OCI-LY7 (cell line): ENCODE results near the gene HMCN1. TPM values are rescaled to one million over a fixed set of nuclear protein-coding genes. Genes with fewer than 3 reads are reported as not detected.

Source experiments
- BruUV-seq: library from RNA; stranded (reverse); fragments of 400-500 nt; replicated peaks from 2 replicates; lab custom pipeline; 2021; lab: Mats Ljungman, UMichigan
- CTCF ChIA-PET: fragments of 300-600 bp; sonication (Branson Sonifier 250); formaldehyde crosslinking; loops from one replicate; lab custom pipeline; 2022; ENCODE audit warnings: antibody characterized with exemption; ENCODE audit not compliant: unreplicated experiment; lab: Charles Lee
- POLR2A ChIA-PET: fragments of 300-600 bp; sonication (Branson Sonifier 250); formaldehyde crosslinking; loops from one replicate; lab custom pipeline; 2022; ENCODE audit warnings: antibody characterized with exemption; lab: Charles Lee
- DNase-seq: peaks from one replicate; pipeline ENCODE4 v3.0.0-alpha.2; 2015; ENCODE audit warnings: low spot score
- H2AFZ ChIP-seq: fragments of 200-600 bp; sonication (generic), shearing (Covaris generic); 2 replicates; pipeline ENCODE4 v1.6.1; 2014; ENCODE audit warnings: mild to moderate bottlenecking, antibody characterized with exemption, low read length, moderate library complexity
- H3K27ac ChIP-seq: fragments of 200-600 bp; sonication (generic); 2 replicates; pipeline ENCODE4 v1.5.1; 2014; ENCODE audit warnings: mixed run types, low read depth, mild to moderate bottlenecking, moderate library complexity, low read length, inconsistent platforms; ENCODE audit not compliant: poor library complexity, severe bottlenecking
- H3K36me3 ChIP-seq: fragments of 200-600 bp; sonication (generic); 2 replicates; pipeline ENCODE4 v1.6.1; 2014; ENCODE audit warnings: mild to moderate bottlenecking, antibody characterized with exemption, low read length, moderate library complexity, mixed read lengths; ENCODE audit not compliant: insufficient read depth
- H3K4me1 ChIP-seq: fragments of 200-600 bp; sonication (generic); 2 replicates; pipeline ENCODE4 v1.5.1; 2014; ENCODE audit warnings: mild to moderate bottlenecking, low read length; ENCODE audit not compliant: insufficient read depth, poor library complexity, severe bottlenecking
- H3K4me2 ChIP-seq: fragments of 200-600 bp; sonication (generic); 2 replicates; pipeline ENCODE4 v1.6.1; 2014; ENCODE audit warnings: mild to moderate bottlenecking, low read length
- H3K4me3 ChIP-seq: fragments of 200-600 bp; sonication (generic); 2 replicates; pipeline ENCODE4 v1.5.1; 2014; ENCODE audit warnings: mild to moderate bottlenecking, low read depth, low read length; ENCODE audit not compliant: poor library complexity, severe bottlenecking
- H3K79me2 ChIP-seq: fragments of 200-600 bp; sonication (generic); 2 replicates; pipeline ENCODE4 v1.6.1; 2016; ENCODE audit warnings: low read depth, mild to moderate bottlenecking, low read length, moderate library complexity, mixed read lengths; ENCODE audit not compliant: insufficient read depth
- H3K9me2 ChIP-seq: fragments of 200-600 bp; sonication (generic); 2 replicates; pipeline ENCODE4 v1.6.1; 2016; ENCODE audit warnings: mild to moderate bottlenecking, low read length, mixed read lengths; ENCODE audit not compliant: insufficient read depth
- H3K9me3 ChIP-seq: fragments of 200-600 bp; sonication (generic); 2 replicates; pipeline ENCODE4 v1.6.1; 2014; ENCODE audit warnings: mild to moderate bottlenecking, mixed run types, low read length, mixed read lengths
- H4K20me1 ChIP-seq: fragments of 200-600 bp; sonication (generic); 2 replicates; pipeline ENCODE4 v1.6.1; 2014; ENCODE audit warnings: mild to moderate bottlenecking, antibody characterized with exemption, low read length, moderate library complexity, mixed read lengths; ENCODE audit not compliant: insufficient read depth
- EZH2phosphoT487 ChIP-seq: fragments of 200-600 bp; sonication (generic); IDR thresholded peaks from 2 replicates; pipeline ENCODE4 v1.6.1; 2018; ENCODE audit warnings: low read depth, borderline replicate concordance, mild to moderate bottlenecking, mixed run types, antibody characterized with exemption, low read length, moderate library complexity, mixed read lengths
- intact Hi-C: fragments of 100-400 bp; cut with micrococcal nuclease; formaldehyde crosslinking; loops from one replicate; pipeline ENCODE4 v1.10.0; 2022; ENCODE audit not compliant: unreplicated experiment
- total RNA-seq, 2 experiments: library from RNA; depleted of rRNA in 1 of 2; stranded (reverse); fragments of >200 nt in 1 of 2; shearing (Covaris generic) in 1 of 2; gene quantifications; 2 replicates each; pipeline ENCODE4 v1.2.3, GENCODE V29; 2014 to 2022
- TF ChIP-seq, protein P1 (sequence below): fragments of 200-600 bp; sonication (generic); conservative IDR thresholded peaks from 2 replicates; pipeline ENCODE4 v1.5.1; 2014; ENCODE audit warnings: mild to moderate bottlenecking, antibody characterized with exemption, low read length, moderate library complexity, mixed read lengths

The HMCN1 gene
- total RNA-seq, 2 experiments from 2014 or later = 0.02 TPM; not detected in 1

- no peak overlapping the region for H2AFZ ChIP-seq
- ChIA-PET POLR2A (no interaction called here), CTCF (no interaction called here)
- no peak overlapping the region for H3K27ac ChIP-seq
- no peaks in the 10 kb centered on the region for H3K9me3 ChIP-seq
- no TSS peak for BruUV-seq
- no peaks in the 10 kb centered on the region for H4K20me1 ChIP-seq
- no peaks in the 10 kb centered on the region for H3K4me1 ChIP-seq
- DNase-seq = no peak
- H3K9me2 ChIP-seq = no peaks in the 10 kb centered on the region
- intact Hi-C loops = no loop called here
- no peak for TF ChIP-seq EZH2phosphoT487
- no peak overlapping the region for H3K4me2 ChIP-seq
- no peaks in the 10 kb centered on the region for H3K79me2 ChIP-seq
- no peak overlapping the region for H3K4me3 ChIP-seq
- H3K36me3 ChIP-seq = no peaks in the 10 kb centered on the region
These were observed 6.5 kb upstream of the HMCN1 start for GRCh38 chr1:185727726-185728125.

DNA sequence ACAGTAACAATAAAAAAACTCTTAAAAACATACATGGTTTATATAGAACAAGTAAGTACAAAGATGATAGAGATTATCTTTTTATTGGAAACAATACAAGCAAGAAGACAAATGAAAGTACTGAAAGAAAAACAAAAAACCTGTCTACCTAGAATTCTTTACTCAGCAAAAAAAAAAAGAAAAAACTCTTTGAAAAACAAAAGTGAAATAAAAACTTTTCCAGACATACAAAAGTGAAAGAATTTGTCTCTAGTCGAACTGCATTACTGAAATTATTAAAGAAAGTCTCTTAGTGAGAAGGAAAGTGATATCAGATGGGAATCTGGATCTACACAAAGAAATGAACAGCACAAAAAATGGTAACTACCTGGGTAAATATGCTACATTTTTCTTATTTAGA is 2.7 kb upstream of the HMCN1 start:
- ChIA-PET POLR2A (no interaction called here), CTCF (no interaction called here)
- Histone ChIP-seq H2AFZ (no peak overlapping the region), H3K79me2 (no peaks in the 10 kb centered on the region), H3K9me2 (no peaks in the 10 kb centered on the region), H3K9me3 (no peaks in the 10 kb centered on the region), H3K36me3 (no peaks in the 10 kb centered on the region), H3K4me1 (no peaks in the 10 kb centered on the region), H3K27ac (no peak overlapping the region), H3K4me2 (no peak overlapping the region), H3K4me3 (no peak overlapping the region), H4K20me1 (no peaks in the 10 kb centered on the region)
- TF ChIP-seq, protein P1, sequence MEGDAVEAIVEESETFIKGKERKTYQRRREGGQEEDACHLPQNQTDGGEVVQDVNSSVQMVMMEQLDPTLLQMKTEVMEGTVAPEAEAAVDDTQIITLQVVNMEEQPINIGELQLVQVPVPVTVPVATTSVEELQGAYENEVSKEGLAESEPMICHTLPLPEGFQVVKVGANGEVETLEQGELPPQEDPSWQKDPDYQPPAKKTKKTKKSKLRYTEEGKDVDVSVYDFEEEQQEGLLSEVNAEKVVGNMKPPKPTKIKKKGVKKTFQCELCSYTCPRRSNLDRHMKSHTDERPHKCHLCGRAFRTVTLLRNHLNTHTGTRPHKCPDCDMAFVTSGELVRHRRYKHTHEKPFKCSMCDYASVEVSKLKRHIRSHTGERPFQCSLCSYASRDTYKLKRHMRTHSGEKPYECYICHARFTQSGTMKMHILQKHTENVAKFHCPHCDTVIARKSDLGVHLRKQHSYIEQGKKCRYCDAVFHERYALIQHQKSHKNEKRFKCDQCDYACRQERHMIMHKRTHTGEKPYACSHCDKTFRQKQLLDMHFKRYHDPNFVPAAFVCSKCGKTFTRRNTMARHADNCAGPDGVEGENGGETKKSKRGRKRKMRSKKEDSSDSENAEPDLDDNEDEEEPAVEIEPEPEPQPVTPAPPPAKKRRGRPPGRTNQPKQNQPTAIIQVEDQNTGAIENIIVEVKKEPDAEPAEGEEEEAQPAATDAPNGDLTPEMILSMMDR = no peak
- TF ChIP-seq EZH2phosphoT487 = no peak
- intact Hi-C loops = no loop called here
- no TSS peak for BruUV-seq
- DNase-seq = no peak

- H3K4me2 ChIP-seq = no peak overlapping the region
- no peak overlapping the region for H2AFZ ChIP-seq
- no peak overlapping the region for H3K4me3 ChIP-seq
- no peaks in the 10 kb centered on the region for H3K36me3 ChIP-seq
- ChIA-PET CTCF (interaction anchor here (1.0 kb wide), 1 partner anchor 13 kb away, joined by 5 read pairs; no protein-coding TSS in a partner anchor), POLR2A (no interaction called here)
- H4K20me1 ChIP-seq = no peaks in the 10 kb centered on the region
- H3K9me2 ChIP-seq = no peaks in the 10 kb centered on the region
- no peak for DNase-seq
- H3K9me3 ChIP-seq = no peaks in the 10 kb centered on the region
- no TSS peak for BruUV-seq
- TF ChIP-seq, protein P1 = no peak
- no peak for TF ChIP-seq EZH2phosphoT487
- H3K4me1 ChIP-seq = no peaks in the 10 kb centered on the region
- no peaks in the 10 kb centered on the region for H3K79me2 ChIP-seq
- H3K27ac ChIP-seq = no peak overlapping the region
- intact Hi-C loops = no loop called here
These were observed 1.2 kb upstream of the HMCN1 start for GRCh38 chr1:185732951-185733350.
